Liver (tissue), 9 donors: ENCODE data around the gene MYH7B. TPM values are rescaled to one million over a fixed set of nuclear protein-coding genes. Genes with fewer than 3 reads are reported as not detected.

Source experiments
- DNase-seq: peaks from one replicate; pipeline ENCODE4 v3.0.0-alpha.2; 2017; ENCODE audit warnings: low spot score
- H3K27ac ChIP-seq, 2 donors: one replicate each; pipeline ENCODE4 v1.7.0; 2013; ENCODE audit warnings: inconsistent platforms in 2 of 2, low read length in 2 of 2, control low read depth in 1 of 2, low read depth in 1 of 2, mild to moderate bottlenecking in 1 of 2
- H3K27me3 ChIP-seq, 4 donors: one replicate each; pipeline versions ENCODE4 v1.6.1 to v1.7.0; 2013; ENCODE audit warnings: low read length in 3 of 4, inconsistent platforms in 1 of 4, mild to moderate bottlenecking in 1 of 4, moderate library complexity in 1 of 4; ENCODE audit not compliant: control insufficient read depth in 4 of 4, insufficient read depth in 4 of 4
- H3K36me3 ChIP-seq, 4 donors: one replicate each; pipeline versions ENCODE4 v1.6.1 to v1.7.0; 2013; ENCODE audit warnings: low read length in 3 of 4, mild to moderate bottlenecking in 3 of 4, low read depth in 1 of 4, moderate library complexity in 1 of 4; ENCODE audit not compliant: control insufficient read depth in 4 of 4, insufficient read depth in 3 of 4
- H3K4me1 ChIP-seq, 4 donors: one replicate each; pipeline versions ENCODE4 v1.6.1 to v1.7.0; 2013; ENCODE audit warnings: low read length in 3 of 4, mild to moderate bottlenecking in 3 of 4, moderate library complexity in 1 of 4; ENCODE audit not compliant: control insufficient read depth in 4 of 4, insufficient read depth in 4 of 4
- H3K4me3 ChIP-seq, 3 donors: one replicate each; pipeline versions ENCODE4 v1.6.1 to v1.7.0; 2013; ENCODE audit warnings: low read length in 3 of 3, control low read depth in 1 of 3, low read depth in 1 of 3, mild to moderate bottlenecking in 1 of 3
- H3K9ac ChIP-seq, 2 donors: one replicate each; pipeline ENCODE4 v1.7.0; 2013; ENCODE audit warnings: low read length in 2 of 2, mild to moderate bottlenecking in 2 of 2, moderate library complexity in 2 of 2, control low read depth in 1 of 2, low read depth in 1 of 2
- H3K9me3 ChIP-seq, 4 donors: one replicate each; pipeline versions ENCODE4 v1.6.1 to v1.7.0; 2013; ENCODE audit warnings: low read length in 3 of 4; ENCODE audit not compliant: control insufficient read depth in 4 of 4
- FOXA1 ChIP-seq: IDR thresholded peaks from 2 replicates; pipeline ENCODE4 v1.6.1; 2016; ENCODE audit warnings: antibody characterized with exemption
- FOXA2 ChIP-seq: IDR thresholded peaks from 2 replicates; pipeline ENCODE4 v1.6.1; 2016; ENCODE audit warnings: antibody characterized with exemption
- GABPA ChIP-seq, 2 donors: IDR thresholded peaks in 1 of 2; conservative IDR thresholded peaks in 1 of 2; 2 replicates each; pipeline ENCODE4 v1.6.1; 2016; ENCODE audit warnings: antibody characterized with exemption in 2 of 2, mild to moderate bottlenecking in 1 of 2, moderate library complexity in 1 of 2
- HNF4A ChIP-seq, 2 donors: conservative IDR thresholded peaks; 2 replicates each; pipeline ENCODE4 v1.6.1; 2016; ENCODE audit warnings: antibody characterized with exemption in 2 of 2, mild to moderate bottlenecking in 2 of 2
- NR2F2 ChIP-seq: IDR thresholded peaks from 2 replicates; pipeline ENCODE4 v1.6.1; 2016; ENCODE audit warnings: antibody characterized with exemption
- RAD21 ChIP-seq, 2 donors: IDR thresholded peaks; 2 replicates each; pipeline ENCODE4 v1.6.1; 2016; ENCODE audit warnings: antibody characterized with exemption in 2 of 2, mild to moderate bottlenecking in 2 of 2
- RXRA ChIP-seq, 2 donors: IDR thresholded peaks; 2 replicates each; pipeline ENCODE4 v1.6.1; 2017 to 2018; ENCODE audit warnings: antibody characterized with exemption in 2 of 2, mild to moderate bottlenecking in 1 of 2
- SP1 ChIP-seq: IDR thresholded peaks from 2 replicates; pipeline ENCODE4 v1.6.1; 2018; ENCODE audit warnings: antibody characterized with exemption, mild to moderate bottlenecking
- TAF1 ChIP-seq: conservative IDR thresholded peaks from 2 replicates; pipeline ENCODE4 v1.6.1; 2016; ENCODE audit warnings: antibody characterized with exemption, mild to moderate bottlenecking
- YY1 ChIP-seq: IDR thresholded peaks from 2 replicates; pipeline ENCODE4 v1.6.1; 2016; ENCODE audit warnings: antibody characterized with exemption, mild to moderate bottlenecking
- WGBS: extraction: QIAGEN DNeasy Blood & Tissue Kit; methylation state at CpG from one replicate; pipeline ENCODE4 v1.1.7; 2013; 5-methylcytosine and 5-hydroxymethylcytosine counted together
- polyA plus RNA-seq, 2 donors: library from polyadenylated mRNA; stranded (reverse) in 1 of 2; unstranded in 1 of 2; fragments of 200-250 nt in 1 of 2; fragments of >200 nt in 1 of 2; fragmentation: Nextera tagmentation in 1 of 2; extraction: Ambion mirVana in 1 of 2; gene quantifications; one replicate each; pipeline versions ENCODE4 v1.2.1 to v1.2.3, GENCODE V29; 2013 to 2015
- total RNA-seq, 2 donors: library from RNA; depleted of rRNA; stranded (reverse); fragments of >200 nt; gene quantifications; one replicate each; pipeline ENCODE4 v1.2.3, GENCODE V29; 2014
- TF ChIP-seq, protein P1 (sequence below): IDR thresholded peaks from 2 replicates; pipeline ENCODE4 v1.6.1; 2016; ENCODE audit warnings: antibody characterized with exemption
- TF ChIP-seq, protein P2 (sequence below): fragments of 150-350 bp; IDR thresholded peaks from 2 replicates; pipeline ENCODE4 v1.5.1; 2017; ENCODE audit warnings: improper control_type of control experiment, low read depth, low read length; ENCODE audit not compliant: missing input control
- donor health status: healthy.
- donor health status: healthy.
- donor health status: healthy.
- donor health status: healthy.
- donor health status: healthy.

The MYH7B gene
- total and polyA plus RNA-seq, 4 donors = 0.12 to 0.33 (median 0.24) TPM

DNA sequence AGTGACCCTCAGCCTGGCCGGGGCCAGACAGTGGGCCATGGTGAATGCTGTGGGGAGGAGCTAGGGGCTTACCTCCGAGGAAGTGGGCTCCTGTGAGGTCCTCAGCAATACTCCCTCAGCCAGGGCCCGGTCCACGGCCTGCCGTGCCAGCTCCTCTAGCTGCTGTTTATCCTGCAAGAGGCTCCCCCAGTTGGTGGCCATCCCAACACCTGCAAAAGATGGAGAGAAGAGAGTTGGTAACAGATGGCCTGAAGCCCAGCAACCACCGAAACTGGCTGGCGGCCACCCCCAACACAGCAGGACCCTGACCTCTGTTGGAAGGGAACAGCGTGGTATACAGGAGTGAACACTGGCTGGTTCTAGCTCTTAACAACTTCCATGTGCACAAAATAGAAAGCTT, 4.0 kb upstream of the MYH7B start:
- DNase-seq = no peak
- Histone ChIP-seq H3K4me3 (no peak overlapping the region), H3K9me3 (no peaks in the 10 kb centered on the region), H3K9ac (no peak overlapping the region), H3K36me3 (peaks cover 0 to under 1% (median under 1%) of the 10 kb centered on the region in 4 donors), H3K27ac (no peak overlapping the region), H3K4me1 (peaks cover 0 to 25% (median 19%) of the 10 kb centered on the region in 4 donors), H3K27me3 (no peaks in the 10 kb centered on the region)
- TF ChIP-seq, protein P1, sequence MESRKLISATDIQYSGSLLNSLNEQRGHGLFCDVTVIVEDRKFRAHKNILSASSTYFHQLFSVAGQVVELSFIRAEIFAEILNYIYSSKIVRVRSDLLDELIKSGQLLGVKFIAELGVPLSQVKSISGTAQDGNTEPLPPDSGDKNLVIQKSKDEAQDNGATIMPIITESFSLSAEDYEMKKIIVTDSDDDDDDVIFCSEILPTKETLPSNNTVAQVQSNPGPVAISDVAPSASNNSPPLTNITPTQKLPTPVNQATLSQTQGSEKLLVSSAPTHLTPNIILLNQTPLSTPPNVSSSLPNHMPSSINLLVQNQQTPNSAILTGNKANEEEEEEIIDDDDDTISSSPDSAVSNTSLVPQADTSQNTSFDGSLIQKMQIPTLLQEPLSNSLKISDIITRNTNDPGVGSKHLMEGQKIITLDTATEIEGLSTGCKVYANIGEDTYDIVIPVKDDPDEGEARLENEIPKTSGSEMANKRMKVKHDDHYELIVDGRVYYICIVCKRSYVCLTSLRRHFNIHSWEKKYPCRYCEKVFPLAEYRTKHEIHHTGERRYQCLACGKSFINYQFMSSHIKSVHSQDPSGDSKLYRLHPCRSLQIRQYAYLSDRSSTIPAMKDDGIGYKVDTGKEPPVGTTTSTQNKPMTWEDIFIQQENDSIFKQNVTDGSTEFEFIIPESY = no peak
- no peak for TF ChIP-seq FOXA1
- peak; percentile 14 to 24 for TF ChIP-seq HNF4A (conservative IDR thresholded peaks at IDR 0.05)
- TF ChIP-seq SP1 = peak; percentile 27
- no peak for TF ChIP-seq RXRA (IDR thresholded peaks at IDR 0.05)
- TF ChIP-seq, protein P2, sequence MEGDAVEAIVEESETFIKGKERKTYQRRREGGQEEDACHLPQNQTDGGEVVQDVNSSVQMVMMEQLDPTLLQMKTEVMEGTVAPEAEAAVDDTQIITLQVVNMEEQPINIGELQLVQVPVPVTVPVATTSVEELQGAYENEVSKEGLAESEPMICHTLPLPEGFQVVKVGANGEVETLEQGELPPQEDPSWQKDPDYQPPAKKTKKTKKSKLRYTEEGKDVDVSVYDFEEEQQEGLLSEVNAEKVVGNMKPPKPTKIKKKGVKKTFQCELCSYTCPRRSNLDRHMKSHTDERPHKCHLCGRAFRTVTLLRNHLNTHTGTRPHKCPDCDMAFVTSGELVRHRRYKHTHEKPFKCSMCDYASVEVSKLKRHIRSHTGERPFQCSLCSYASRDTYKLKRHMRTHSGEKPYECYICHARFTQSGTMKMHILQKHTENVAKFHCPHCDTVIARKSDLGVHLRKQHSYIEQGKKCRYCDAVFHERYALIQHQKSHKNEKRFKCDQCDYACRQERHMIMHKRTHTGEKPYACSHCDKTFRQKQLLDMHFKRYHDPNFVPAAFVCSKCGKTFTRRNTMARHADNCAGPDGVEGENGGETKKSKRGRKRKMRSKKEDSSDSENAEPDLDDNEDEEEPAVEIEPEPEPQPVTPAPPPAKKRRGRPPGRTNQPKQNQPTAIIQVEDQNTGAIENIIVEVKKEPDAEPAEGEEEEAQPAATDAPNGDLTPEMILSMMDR = no peak
- no peak for TF ChIP-seq TAF1
- no peak for TF ChIP-seq RAD21 (IDR thresholded peaks at IDR 0.05)
- WGBS = 70% methylated on average over 8 of the region's 8 CpGs

DNA sequence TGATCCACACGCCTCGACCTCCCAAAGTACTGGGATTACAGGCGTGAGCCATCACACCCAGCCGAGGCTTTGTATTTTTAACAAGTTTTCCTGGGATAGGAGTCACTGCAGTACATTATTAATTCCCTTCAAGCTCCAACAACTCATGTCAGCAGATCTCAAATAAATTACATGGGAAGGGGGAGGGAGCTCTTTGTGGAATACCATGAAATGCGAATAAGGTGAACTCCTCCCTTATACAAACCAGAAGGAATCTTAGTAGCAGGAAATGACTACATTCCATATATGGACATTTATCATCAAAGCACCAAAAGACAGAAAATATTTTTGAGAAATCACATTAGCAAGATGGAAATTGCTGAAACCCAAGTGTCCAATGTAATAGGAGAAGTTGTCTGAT, 3.0 kb upstream of the MYH7B start:
- no peaks in the 10 kb centered on the region for H3K9me3 ChIP-seq
- no peak for TF ChIP-seq NR2F2
- no peak for TF ChIP-seq TAF1
- TF ChIP-seq SP1 = no peak
- no peak for TF ChIP-seq YY1
- TF ChIP-seq, protein P2 = no peak
- no peak for TF ChIP-seq FOXA1
- no peak for TF ChIP-seq HNF4A (conservative IDR thresholded peaks at IDR 0.05)
- no peak for TF ChIP-seq GABPA (IDR thresholded peaks at IDR 0.05 in 1 of 2, conservative IDR thresholded peaks at IDR 0.05 in 1 of 2)
- no peak for TF ChIP-seq FOXA2
- TF ChIP-seq, protein P1 = no peak
- DNase-seq = no peak
- H3K9ac ChIP-seq = no peak overlapping the region
- WGBS = 96% methylated on average over 5 of the region's 5 CpGs
- no peaks in the 10 kb centered on the region for H3K36me3 ChIP-seq
- H3K27ac ChIP-seq = no peak overlapping the region
- H3K4me3 ChIP-seq = no peak overlapping the region
- H3K27me3 ChIP-seq = no peaks in the 10 kb centered on the region
- H3K4me1 ChIP-seq = peaks cover 0 to 25% (median 19%) of the 10 kb centered on the region in 4 donors
